H1 (cell line): ENCODE data around the gene ATG7. TPM values are rescaled to one million over a fixed set of nuclear protein-coding genes. Genes with fewer than 3 reads are reported as not detected.

Source experiments
- BACH1 ChIP-seq: IDR thresholded peaks from 2 replicates; pipeline ENCODE4 v1.6.1; 2012; ENCODE audit warnings: low read length, improper control_type of control experiment
- CTCF ChIP-seq, 3 experiments: IDR thresholded peaks; 1 replicate in 2 of 3; 2 replicates in 1 of 3; pipeline versions ENCODE4 v1.5.1 to v1.6.1; 2011; ENCODE audit warnings: low read length in 3 of 3, mild to moderate bottlenecking in 3 of 3, inconsistent platforms in 2 of 3, low read depth in 1 of 3, moderate library complexity in 1 of 3; ENCODE audit not compliant: insufficient read depth in 1 of 3; ENCODE audit errors: control extremely low read depth in 1 of 3
- EGR1 ChIP-seq: IDR thresholded peaks from 2 replicates; pipeline ENCODE4 v1.6.1; 2011; ENCODE audit warnings: low read depth, low read length, borderline replicate concordance
- NANOG ChIP-seq: IDR thresholded peaks from 2 replicates; pipeline ENCODE4 v1.6.1; 2011; ENCODE audit warnings: low read length, low read depth, mild to moderate bottlenecking, inconsistent platforms; ENCODE audit not compliant: insufficient read depth, poor library complexity, severe bottlenecking
- polyA plus RNA-seq, 7 experiments: library from polyadenylated mRNA; depleted of rRNA in 3 of 7; stranded (reverse) in 5 of 7; unstranded in 2 of 7; fragments of >200 nt in 5 of 7; fragments of 200-250 nt in 2 of 7; gene quantifications; 1 replicate in 5 of 7; 2 replicates in 1 of 7; 4 replicates in 1 of 7; pipeline versions ENCODE4 v1.2.1 to v1.2.3, GENCODE V29; 2011 to 2013; ENCODE audit warnings: missing spikeins in 2 of 7, mixed read lengths in 2 of 7
- total RNA-seq: library from RNA; stranded (reverse); fragmentation: NEBNext Ultra II Directional; extraction: Animal tissue kit (Norgen Biotek cat#: 25700); gene quantifications from 2 replicates; pipeline ENCODE4 v1.2.1, GENCODE V29; 2021

The ATG7 gene
- total and polyA plus RNA-seq, 2 of the 8 experiments (the other 6 are each of a cell fraction or from before 2014, with no cell fraction given), result 15.0 to 19.1 TPM

- no peak for TF ChIP-seq CTCF (IDR thresholded peaks at IDR 0.05; ENCODE audit: control extremely low read depth in 1 of 3, insufficient read depth in 1 of 3, low read depth in 1 of 3, low read length in 3 of 3)
- TF ChIP-seq EGR1, result no peak
- no peak for TF ChIP-seq BACH1
- no peak for TF ChIP-seq NANOG
These were observed 33.3 kb downstream of the ATG7 start (continued) for GRCh38 chr3:11305509-11305908.
